ENCODE measurements around the gene UBE4B.
A peak's percentile ranks its signal among the peaks of the same experiment; 100 is the strongest.
"Not testable (repeated sequence)": the region's sequence is repeated elsewhere in the genome, so short reads cannot be mapped to it uniquely, and the experiment has no call there.

UBE4B gene

DNA sequence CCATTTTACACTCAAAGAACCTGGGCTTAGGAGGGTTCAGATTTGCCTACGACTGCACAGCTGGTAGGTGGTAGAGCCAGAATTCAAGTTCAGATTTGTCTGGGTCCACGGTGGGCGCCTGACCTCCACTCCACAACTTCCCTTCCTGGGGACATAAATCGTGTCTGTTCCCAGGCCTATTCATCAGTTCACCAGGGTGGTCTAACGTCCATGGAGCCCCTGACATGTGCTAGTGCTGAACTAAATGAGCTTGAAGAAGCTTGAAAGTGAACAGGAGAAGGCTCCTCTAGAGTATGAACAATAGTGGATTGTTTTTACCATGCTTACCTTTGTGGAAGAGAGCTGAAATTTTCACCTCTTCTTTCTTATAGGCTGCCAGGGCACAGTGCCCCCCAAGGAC, 145.1 kb downstream of the UBE4B start:
- DNase-seq (ENCODE audit: low read depth): no peak

DNA sequence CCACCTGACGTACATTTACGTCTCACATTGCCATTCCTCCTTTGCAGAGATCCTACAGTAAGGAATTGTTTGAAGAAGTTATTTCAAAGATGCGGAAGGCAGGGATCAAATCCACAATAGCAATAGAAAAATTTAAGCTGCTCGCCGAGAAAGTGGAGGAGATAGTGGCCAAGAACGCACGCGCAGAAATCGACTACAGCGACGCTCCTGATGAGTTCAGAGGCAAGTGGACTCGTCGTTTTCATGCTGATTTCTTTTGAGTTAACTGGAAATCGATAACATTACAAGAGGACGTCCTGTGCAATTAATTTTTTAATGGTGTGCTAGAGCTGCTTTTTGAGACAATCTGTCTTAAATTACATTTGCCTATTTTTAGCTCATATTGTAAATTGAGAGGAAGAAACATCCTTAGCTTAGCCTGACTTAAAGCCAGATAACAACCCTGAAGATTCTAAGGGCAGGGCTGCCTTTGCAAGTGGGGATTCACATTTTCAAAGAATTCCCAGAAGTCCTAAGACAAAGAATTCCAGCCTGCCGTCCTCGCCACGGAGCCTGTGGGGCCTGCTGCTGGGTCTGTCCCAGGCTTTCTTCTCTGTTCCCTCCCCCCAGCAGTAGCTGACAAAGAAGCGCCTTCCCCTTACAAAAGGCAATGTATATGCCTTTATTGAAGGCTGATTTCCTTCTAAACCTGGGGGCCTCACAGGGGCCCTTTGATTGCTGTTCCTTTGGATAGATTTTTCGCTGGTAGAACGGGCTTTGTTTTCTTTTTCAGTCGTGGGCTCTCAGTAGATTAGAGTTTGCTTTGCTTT, 146.0 kb downstream of the UBE4B start:
- peak; percentile 46 for DNase-seq (ENCODE audit: low read depth)

DNA sequence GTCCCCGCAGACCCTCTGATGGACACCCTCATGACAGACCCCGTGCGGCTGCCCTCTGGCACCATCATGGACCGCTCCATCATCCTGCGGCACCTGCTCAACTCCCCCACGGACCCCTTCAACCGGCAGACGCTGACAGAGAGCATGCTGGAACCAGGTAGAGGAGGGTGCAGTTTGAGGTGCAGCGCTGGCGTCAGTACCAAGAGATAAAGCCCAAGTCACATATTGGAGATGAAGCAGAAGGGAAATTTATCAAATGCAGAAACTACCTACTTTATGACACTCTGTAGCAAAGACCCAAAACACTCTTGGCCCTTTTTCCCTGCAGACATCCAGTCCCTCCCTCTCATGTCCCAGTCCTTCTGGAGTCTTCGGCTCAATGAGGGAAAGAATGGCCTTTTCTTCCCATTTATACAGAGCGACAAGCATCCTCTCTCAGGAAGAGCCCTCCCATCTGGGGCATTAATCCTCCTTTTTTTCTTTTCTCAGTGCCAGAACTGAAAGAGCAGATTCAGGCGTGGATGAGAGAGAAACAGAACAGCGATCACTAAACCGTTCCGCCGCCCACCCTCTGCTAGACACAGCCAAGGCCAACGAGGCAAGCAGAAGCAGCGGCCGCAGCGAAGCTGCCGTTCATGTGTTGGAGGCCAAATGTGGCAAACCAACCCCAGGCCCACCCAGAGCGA, 146.8 kb downstream of the UBE4B start:
- no peak for DNase-seq (ENCODE audit: low read depth)

DNA sequence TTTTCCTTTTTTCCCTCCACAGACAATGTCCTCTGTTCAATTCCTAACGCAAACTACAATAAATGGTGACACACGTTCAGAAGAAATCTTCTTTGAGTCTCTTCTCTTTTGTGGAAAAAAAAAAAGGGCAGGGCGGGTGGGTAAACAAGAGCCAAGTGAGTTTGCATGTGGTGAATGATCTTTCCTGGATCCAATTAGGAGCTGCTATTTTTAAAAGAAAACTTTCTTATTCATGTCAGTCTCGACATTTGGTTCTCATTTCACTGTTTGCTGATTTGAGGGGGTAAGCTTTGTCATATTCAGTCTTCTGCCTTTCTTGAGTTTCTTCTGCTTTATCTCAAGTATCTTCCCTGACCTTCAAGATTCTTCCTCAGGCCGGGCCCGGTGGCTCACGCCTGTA, 148.4 kb downstream of the UBE4B start:
- peak; percentile 35 for DNase-seq (ENCODE audit: low read depth)

DNA sequence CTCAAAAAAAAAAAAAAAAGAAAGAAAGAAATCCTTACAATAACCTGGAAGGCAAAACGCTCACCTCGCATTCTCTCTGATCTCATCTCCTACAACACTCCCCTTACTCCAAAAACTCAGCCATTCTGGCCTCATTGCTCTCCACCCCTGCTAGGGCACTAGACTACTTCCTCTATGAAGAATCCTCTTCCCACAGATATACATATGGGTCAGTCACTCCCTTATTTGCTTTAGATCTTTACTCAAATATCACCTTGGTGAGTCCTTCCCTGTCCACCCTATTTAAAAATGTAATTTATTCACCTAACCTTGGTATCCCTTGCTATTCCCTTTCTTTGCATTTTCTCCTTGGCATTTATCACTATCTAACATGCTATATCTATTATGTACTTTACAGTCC, 153.0 kb downstream of the UBE4B start:
- DNase-seq (ENCODE audit: low read depth): no peak

DNA sequence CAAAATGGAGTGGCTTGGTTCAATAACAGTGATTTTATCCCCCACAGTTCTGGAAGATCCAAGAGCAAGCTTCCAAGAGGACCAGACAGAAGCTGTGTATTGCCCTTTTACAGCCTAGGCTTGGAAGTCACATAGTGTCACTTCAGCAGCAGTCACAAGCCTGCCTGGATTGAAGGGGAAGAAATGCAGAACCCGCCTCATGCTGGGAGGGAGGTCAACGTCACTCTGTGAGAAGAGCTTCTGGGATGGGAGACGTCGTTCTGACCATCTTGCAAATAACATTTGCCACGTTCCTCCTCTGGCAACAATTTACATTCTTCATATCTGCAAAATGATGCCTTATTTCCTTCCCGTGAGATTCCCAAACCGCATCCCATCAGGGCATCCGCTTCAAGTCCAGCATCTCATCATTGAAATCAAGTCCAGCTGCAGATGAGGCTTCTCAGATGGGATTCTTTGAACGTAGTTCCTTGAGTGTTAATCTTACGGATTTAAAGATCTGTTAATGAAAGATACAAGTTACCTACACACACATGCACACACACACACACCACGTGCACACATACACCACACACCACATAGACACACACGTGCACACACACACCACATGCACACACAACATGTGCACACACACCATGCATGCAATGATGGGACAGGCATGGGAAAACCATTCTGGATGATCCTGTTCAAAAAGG, 153.7 kb downstream of the UBE4B start:
- peak; percentile 71 for DNase-seq (ENCODE audit: low read depth)

DNA sequence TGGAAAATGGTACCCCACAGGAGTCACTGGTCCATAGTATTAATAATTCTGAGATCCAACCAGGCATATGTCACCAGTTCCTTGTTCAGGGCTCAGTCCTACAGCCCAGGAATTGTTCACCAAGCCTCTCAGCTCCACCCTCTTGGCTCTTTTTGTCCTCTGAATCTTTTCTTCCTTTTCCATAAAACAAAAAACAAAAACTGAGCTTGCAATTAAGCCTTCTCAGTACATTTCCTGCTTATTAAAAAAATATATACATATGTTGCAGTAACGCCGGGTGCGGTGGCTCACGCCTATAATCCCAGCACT, 154.2 kb downstream of the UBE4B start:
- DNase-seq (ENCODE audit: low read depth): no peak

DNA sequence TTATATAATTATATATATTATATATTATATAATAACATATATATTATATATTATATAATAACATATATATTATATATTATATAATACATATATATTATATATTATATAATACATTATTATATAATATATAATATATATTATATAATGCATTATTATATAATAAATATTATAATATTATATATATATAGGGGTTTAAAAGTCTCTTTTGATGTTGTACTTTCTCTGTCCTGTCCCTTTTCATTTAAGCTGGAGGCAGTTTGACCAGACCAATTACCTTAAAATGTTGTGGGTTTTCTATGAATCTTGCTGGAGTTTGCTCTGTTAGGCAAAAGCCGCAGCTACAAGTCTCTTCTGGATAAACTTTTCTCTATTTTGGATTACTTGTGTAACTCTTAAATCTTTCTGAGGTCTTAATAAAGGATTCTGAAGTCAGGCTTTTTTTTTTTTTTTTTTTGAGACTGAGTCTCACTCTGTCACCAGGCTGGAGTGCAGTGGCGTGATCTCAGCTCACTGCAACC, 155.4 kb downstream of the UBE4B start:
- DNase-seq (ENCODE audit: low read depth): no peak

DNA sequence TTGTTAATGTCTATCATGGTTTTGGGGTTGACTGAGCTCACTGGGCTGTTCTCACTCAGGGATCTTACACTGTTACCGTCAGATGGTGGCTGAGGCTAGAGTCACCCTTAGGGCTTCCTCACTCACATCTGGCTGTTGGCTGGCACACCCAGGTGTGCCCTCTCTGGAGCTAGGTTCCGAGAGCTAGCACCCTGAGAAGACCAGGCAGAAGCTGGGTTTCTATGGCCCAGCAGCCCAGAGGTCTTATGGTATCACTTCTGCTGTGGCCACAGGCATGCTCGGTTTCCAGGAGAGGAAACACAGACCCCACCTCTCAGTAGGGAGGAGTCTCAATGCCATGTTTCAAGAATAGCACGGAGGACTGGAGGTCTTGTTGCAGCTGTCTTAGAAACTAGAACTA, 156.9 kb downstream of the UBE4B start:
- DNase-seq (ENCODE audit: low read depth): no peak

DNA sequence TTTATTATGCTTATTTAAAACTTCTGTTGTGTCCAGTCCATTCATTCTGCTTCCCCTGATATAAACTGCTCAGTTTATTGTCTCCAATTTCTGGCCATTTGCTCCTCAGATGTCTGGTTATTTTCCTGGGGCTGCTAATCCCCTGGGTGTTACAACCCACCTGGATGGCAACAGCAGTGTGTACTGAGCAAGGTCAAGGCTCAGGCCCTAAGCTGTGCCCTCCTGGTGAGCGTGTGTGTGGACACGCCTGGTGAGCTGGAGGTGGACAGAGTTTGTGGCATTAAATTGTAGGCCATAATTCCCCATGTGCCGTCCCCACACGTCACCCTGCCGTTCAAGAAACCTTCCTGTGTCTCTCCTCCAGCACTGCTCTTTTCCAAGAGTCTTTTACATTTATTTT, 159.5 kb downstream of the UBE4B start:
- no peak for DNase-seq (ENCODE audit: low read depth)

DNA sequence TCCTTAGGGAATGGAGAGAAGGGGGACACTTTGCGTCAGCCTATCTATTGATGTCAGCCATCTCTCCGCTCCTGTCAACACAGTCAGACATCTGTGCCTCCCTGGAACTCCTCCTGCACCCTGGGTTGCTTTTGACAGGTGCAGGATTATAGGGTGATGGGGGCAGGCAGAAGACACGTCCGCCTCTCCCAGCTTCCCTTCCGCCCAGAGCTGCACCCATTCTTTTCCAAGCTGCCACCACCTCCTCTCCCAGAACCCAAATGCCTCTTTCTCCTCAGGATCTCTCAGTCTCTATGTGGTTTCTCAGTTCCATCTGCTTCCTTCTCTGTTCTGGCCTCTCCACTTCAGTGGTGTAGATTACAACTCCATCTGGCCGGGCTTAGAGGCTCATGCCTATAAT, 160.5 kb downstream of the UBE4B start:
- no peak for DNase-seq (ENCODE audit: low read depth)

DNA sequence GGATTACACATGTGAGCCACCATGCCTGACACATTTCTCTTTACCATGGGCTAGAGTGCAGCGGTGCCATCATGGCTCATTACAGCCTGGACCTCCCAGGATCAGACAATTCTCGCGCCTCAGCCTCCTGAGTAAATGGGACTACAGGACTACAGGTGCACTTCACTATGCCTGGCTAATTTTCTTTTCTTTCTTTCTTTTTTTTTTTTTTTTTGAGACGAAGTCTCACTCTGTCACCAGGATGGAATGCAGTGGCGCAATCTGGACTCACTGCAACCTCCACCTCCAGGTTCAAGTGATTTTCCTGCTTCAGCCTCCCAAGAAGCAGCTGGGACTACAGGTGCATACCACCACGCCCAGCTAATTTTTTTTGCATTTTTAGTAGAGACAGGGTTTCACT, 162.8 kb downstream of the UBE4B start:
- DNase-seq (ENCODE audit: low read depth): peak; percentile 63

DNA sequence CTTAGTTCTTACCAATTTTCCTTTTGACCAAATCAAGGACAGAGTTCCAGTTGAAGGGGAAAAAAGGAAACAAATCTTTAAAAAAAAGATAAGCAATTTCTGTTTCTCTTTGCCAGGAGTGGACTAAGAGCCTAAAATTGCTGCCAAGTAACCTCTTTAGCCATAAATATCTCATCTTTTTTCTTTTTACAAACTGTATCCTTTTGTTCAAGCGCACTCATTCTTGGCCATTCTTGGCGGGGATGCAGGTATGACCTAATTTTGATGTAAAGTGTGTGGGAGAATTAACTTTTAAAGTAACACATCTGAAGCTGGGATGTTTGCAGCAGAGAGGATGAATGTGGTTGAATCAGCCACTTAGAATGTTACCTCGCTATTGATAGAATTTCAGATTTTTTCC, 164.2 kb downstream of the UBE4B start:
- no peak for DNase-seq (ENCODE audit: low read depth)

DNA sequence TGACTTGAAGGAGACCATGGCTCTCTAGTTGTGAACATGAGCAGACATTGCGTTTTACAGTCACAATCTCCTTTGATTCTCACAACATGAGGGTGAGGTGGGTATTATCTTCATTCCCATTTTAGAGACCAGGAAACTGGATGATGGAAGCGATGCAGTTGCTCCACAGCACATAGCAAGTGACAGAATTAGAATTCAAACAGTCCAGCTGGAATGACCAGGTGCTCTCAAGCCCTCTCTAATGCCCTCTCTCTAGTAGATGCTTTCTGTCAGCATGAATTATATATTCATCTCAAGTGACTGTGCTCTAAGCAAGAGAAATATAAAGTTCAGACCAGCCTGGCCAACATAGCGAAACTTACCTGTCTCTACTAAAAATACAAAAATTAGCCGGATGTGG, 167.9 kb downstream of the UBE4B start:
- DNase-seq (ENCODE audit: low read depth): no peak

DNA sequence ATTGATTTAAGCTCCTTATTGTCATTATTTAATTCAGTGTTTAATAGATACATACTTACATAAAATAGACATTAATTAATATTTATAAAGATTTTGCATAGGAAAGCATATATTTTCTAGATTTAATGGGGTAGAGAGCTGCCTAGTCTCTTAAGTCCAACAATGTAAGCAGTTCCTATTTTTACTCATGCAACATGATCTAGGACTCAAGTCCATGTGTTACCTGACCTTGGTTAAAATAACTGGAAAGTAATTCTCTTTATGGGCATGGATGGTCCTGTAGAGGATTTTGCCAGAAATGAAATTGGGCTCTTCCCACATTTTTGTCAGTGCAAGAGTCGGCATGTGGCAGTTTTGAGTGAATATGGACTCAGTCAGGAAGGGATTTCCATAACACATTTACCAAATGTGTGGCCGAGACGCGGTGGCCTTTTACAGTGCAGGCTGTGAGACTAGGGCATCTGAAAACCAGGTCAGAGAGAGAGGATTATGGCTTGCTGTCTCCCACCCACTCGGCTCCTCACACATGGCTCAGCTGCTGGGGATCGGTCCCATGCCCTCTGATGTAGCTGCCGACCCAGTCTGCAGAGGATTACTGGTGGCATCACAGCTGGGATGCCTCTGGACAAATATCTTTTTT, 171.4 kb downstream of the UBE4B start:
- DNase-seq (ENCODE audit: low read depth): no peak

DNA sequence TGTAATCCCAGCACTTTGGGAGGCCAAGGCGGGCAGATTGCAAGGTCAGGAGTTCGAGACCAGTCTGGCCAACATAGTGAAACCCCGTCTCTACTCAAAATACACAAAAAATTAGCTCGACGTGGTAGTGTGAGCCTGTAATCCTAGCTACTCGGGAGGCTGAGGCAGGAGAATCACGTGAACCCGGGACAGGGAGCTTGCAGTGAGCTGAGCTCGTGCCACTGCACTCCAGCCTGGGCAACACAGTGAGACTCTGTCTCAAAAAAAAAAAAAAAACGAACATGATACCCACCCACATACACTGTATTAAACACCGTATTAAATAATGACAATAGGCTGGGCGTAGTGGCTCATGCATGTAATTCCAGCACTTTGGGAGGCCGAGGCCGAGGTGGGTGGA, 172.4 kb downstream of the UBE4B start:
- DNase-seq (ENCODE audit: low read depth): not testable (repeated sequence)

DNA sequence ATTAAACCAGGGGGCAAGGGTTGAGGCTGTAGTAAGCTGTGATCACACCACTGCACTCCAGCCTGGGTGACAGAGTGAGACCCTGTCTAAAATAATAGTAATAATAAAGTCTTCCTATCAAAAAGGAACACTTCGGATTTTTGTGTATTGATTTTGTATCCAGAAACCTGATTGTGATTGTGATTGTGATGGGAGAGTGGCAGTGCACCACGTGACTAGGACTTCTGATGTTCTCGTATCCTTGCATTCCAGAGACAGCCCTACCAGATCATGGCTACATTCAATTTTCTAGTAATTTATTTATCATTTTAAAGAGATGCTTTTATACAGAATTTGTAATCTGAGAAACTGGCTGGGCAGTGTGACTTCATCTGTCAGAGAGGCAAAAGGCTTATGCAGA, 175.1 kb downstream of the UBE4B start:
- DNase-seq (ENCODE audit: low read depth): no peak

DNA sequence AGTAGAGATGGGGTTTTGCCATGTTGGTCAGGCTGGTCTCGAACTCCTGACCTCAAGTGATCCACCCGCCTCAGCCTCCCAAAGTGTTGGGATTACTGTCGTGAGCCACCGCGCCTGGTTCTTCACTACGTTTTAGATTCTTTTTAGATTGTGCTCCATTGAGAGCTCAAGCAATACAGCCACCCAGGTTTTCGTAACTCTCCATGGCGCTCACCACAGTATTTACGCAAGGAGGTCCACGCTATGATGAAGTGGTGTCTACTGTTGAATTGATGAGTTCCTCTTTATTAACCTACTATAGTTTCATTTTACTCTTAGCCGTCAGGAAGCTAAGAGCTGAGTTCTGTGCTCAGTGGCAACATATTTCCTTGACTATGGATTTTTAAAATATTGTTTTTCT, 175.8 kb downstream of the UBE4B start:
- no peak for DNase-seq (ENCODE audit: low read depth)

DNA sequence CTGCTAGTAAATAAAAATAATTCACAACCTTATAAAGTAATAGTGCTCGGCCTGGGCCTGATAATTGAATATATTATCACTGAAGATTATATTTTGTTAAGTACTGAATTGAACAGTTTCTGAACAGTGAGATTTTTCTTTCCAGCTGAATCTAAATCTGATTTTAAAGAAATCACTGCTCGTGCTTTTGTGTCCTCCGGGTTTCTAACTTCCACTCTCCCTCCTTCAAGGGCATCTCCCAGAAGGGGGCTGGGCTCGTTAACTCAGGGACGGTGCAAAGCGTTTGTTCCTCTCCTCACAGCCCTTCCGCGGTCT, 176.8 kb downstream of the UBE4B start:
- no peak for DNase-seq (ENCODE audit: low read depth)

DNA sequence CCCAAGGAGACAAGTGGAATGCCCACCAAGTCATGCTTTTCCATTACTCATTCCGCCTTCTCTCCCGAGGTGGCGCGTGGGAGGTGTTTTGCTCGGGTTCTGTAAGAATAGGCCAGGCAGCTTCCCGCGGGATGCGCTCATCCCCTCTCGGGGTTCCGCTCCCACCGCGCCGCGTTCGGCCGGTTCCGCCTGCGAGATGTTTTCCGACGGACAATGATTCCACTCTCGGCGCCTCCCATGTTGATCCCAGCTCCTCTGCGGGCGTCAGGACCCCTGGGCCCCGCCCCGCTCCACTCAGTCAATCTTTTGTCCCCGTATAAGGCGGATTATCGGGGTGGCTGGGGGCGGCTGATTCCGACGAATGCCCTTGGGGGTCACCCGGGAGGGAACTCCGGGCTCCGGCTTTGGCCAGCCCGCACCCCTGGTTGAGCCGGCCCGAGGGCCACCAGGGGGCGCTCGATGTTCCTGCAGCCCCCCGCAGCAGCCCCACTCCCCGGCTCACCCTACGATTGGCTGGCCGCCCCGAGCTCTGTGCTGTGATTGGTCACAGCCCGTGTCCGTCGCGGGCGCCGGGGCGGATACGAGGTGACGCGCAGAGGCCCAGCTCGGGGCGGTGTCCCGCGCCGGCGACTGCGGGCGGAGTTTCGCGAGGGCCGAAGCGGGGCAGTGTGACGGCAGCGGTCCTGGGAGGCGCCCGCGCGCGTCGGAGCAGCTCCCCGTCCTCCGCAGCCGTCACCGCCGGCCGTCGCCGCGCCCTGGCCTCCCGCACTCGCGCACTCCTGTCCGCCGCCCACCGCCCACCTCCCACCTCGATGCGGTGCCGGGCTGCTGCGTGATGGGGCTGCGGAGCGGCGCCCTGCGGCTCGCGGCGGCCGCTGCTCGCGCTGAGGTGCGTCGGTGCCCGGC, 177.4 kb downstream of the UBE4B start, which contains the start of gene KIF1B:
Gene KIF1B (plus strand): TSS at position 666 of the 906 bp plus-strand sequence. CDS start 21,759 bp downstream, outside the sequence.
- DNase-seq (ENCODE audit: low read depth): peak; percentile 96
